Neuronal stem cell (in vitro differentiated cells): ENCODE data around the gene EFNA5.

Experiments
- DNase-seq: peaks from one replicate; pipeline ENCODE4 v3.0.0-alpha.2; 2013; ENCODE audit warnings: low spot score
- H2AFZ ChIP-seq: one replicate; pipeline ENCODE4 v1.6.1; 2013; ENCODE audit warnings: mild to moderate bottlenecking, low read length, inconsistent platforms
- H2AK5ac ChIP-seq: 2 replicates; pipeline ENCODE4 v1.6.1; 2013; ENCODE audit warnings: low read depth, mild to moderate bottlenecking, inconsistent platforms, low read length, moderate library complexity, mixed read lengths
- H2BK120ac ChIP-seq: 2 replicates; pipeline ENCODE4 v1.6.1; 2013; ENCODE audit warnings: low read depth, mild to moderate bottlenecking, inconsistent platforms, low read length, moderate library complexity, mixed read lengths
- H2BK12ac ChIP-seq: one replicate; pipeline ENCODE4 v1.6.1; 2013; ENCODE audit warnings: low read length, inconsistent platforms
- H2BK15ac ChIP-seq: 2 replicates; pipeline ENCODE4 v1.6.1; 2013; ENCODE audit warnings: mild to moderate bottlenecking, low read length, inconsistent platforms, mixed read lengths
- H2BK5ac ChIP-seq: one replicate; pipeline ENCODE4 v1.6.1; 2013; ENCODE audit warnings: inconsistent platforms, mild to moderate bottlenecking, low read length, moderate library complexity
- H3K14ac ChIP-seq: one replicate; pipeline ENCODE4 v1.6.1; 2013; ENCODE audit warnings: low read length, inconsistent platforms
- H3K18ac ChIP-seq: 2 replicates; pipeline ENCODE4 v1.6.1; 2013; ENCODE audit warnings: low read length, inconsistent platforms
- H3K23ac ChIP-seq: 2 replicates; pipeline ENCODE4 v1.6.1; 2013; ENCODE audit warnings: low read depth, mild to moderate bottlenecking, mixed read lengths, low read length, inconsistent platforms; ENCODE audit not compliant: poor library complexity
- H3K27ac ChIP-seq: replicated peaks from 3 replicates; pipeline ENCODE4 v1.5.1; 2013; ENCODE audit warnings: low read length, inconsistent platforms
- H3K27me3 ChIP-seq, 3 experiments: 2 replicates each; pipeline ENCODE4 v1.6.1; 2013; ENCODE audit warnings: low read length in 3 of 3, mild to moderate bottlenecking in 2 of 3, inconsistent platforms in 1 of 3, low read depth in 1 of 3, mixed read lengths in 1 of 3, moderate library complexity in 1 of 3; ENCODE audit not compliant: control insufficient read depth in 3 of 3, insufficient read depth in 3 of 3
- H3K36me3 ChIP-seq, 2 donors: replicated peaks in 1 of 2; 2 replicates each; pipeline ENCODE4 v1.6.1; 2013; ENCODE audit warnings: low read length in 2 of 2; ENCODE audit not compliant: control insufficient read depth in 2 of 2, insufficient read depth in 2 of 2
- H3K4ac ChIP-seq: 2 replicates; pipeline ENCODE4 v1.6.1; 2013; ENCODE audit warnings: inconsistent platforms, mild to moderate bottlenecking, low read length, moderate library complexity
- H3K4me1 ChIP-seq, 2 donors: 1 replicate in 1 of 2; 2 replicates in 1 of 2; pipeline ENCODE4 v1.6.1; 2013; ENCODE audit warnings: low read length in 2 of 2, low read depth in 1 of 2; ENCODE audit not compliant: control insufficient read depth in 2 of 2, insufficient read depth in 1 of 2
- H3K4me2 ChIP-seq: one replicate; pipeline ENCODE4 v1.6.1; 2013; ENCODE audit warnings: mild to moderate bottlenecking, low read length, inconsistent platforms; ENCODE audit not compliant: insufficient read depth, poor library complexity, severe bottlenecking
- H3K4me3 ChIP-seq, 2 donors: 2 replicates each; pipeline ENCODE4 v1.5.1; 2013; ENCODE audit warnings: low read length in 2 of 2, mild to moderate bottlenecking in 2 of 2, inconsistent platforms in 1 of 2, moderate library complexity in 1 of 2
- H3K79me1 ChIP-seq: one replicate; pipeline ENCODE4 v1.6.1; 2013; ENCODE audit warnings: low read depth, mild to moderate bottlenecking, inconsistent platforms, low read length, moderate library complexity
- H3K9ac ChIP-seq: one replicate; pipeline ENCODE4 v1.6.1; 2013; ENCODE audit warnings: mild to moderate bottlenecking, low read depth, low read length, inconsistent platforms; ENCODE audit not compliant: poor library complexity
- H3K9me3 ChIP-seq, 2 donors: replicated peaks in 1 of 2; 2 replicates each; pipeline versions ENCODE3 to v1.6.1; 2013; ENCODE audit warnings: low read length in 2 of 2, mild to moderate bottlenecking in 2 of 2, inconsistent platforms in 1 of 2, low read depth in 1 of 2, mixed read lengths in 1 of 2, moderate library complexity in 1 of 2; ENCODE audit not compliant: control insufficient read depth in 2 of 2, insufficient read depth in 1 of 2
- H4K8ac ChIP-seq: one replicate; pipeline ENCODE4 v1.6.1; 2013; ENCODE audit warnings: low read depth, mild to moderate bottlenecking, inconsistent platforms, low read length, moderate library complexity
- H4K91ac ChIP-seq: one replicate; pipeline ENCODE4 v1.6.1; 2013; ENCODE audit warnings: low read length, low read depth, mild to moderate bottlenecking, inconsistent platforms; ENCODE audit not compliant: poor library complexity
- WGBS, 2 donors: extraction: QIAGEN DNeasy Blood & Tissue Kit; methylation state at CpG; one replicate each; pipeline ENCODE4 v1.1.7; 2013; ENCODE audit warnings: missing lambda C conversion rate in 2 of 2, mixed read lengths in 1 of 2; ENCODE audit not compliant: insufficient read length in 2 of 2, insufficient replicate concordance in 1 of 2; ENCODE audit errors: extremely low coverage in 2 of 2; 5-methylcytosine and 5-hydroxymethylcytosine counted together

EFNA5 gene

GRCh38 chr5:107712359-107712870 is 41.7 kb upstream of the EFNA5 start:
- DNase-seq, result no peak
- H3K4me1 ChIP-seq, result no peaks in the 10 kb centered on the region
- H3K9me3 ChIP-seq, result peaks cover 7 to 9% of the 10 kb centered on the region in 2 donors
- no peak overlapping the region for H2AFZ ChIP-seq
- H2BK120ac ChIP-seq, result no peak overlapping the region
- no peak overlapping the region for H4K8ac ChIP-seq
- no peak overlapping the region for H2AK5ac ChIP-seq
- H3K4ac ChIP-seq, result no peak overlapping the region
- H3K4me3 ChIP-seq, result no peak overlapping the region
- no peak overlapping the region for H3K18ac ChIP-seq
- no peak overlapping the region for H4K91ac ChIP-seq
- no CpG with 5 or more reads among the region's 2 CpGs for WGBS, 2 donors
- no peak overlapping the region for H2BK12ac ChIP-seq
- H3K36me3 ChIP-seq, result no peaks in the 10 kb centered on the region
- no peaks in the 10 kb centered on the region for H3K79me1 ChIP-seq
- H2BK15ac ChIP-seq, result no peak overlapping the region
- H3K4me2 ChIP-seq, result no peak overlapping the region
- H3K14ac ChIP-seq, result no peak overlapping the region
- H3K27ac ChIP-seq, result no peak overlapping the region
- no peak overlapping the region for H2BK5ac ChIP-seq
- H3K9ac ChIP-seq, result no peak overlapping the region
- H3K23ac ChIP-seq, result no peak overlapping the region
- H3K27me3 ChIP-seq, result no peaks in the 10 kb centered on the region

GRCh38 chr5:107705402-107706014 is 34.8 kb upstream of the EFNA5 start:
- Histone ChIP-seq H3K4ac (no peak overlapping the region), H2BK120ac (no peak overlapping the region), H3K27me3 (no peaks in the 10 kb centered on the region), H2BK15ac (no peak overlapping the region), H3K9ac (no peak overlapping the region), H4K91ac (no peak overlapping the region), H2AK5ac (no peak overlapping the region), H2BK12ac (no peak overlapping the region), H3K4me3 (no peak overlapping the region), H2BK5ac (no peak overlapping the region), H3K4me2 (no peak overlapping the region), H3K18ac (no peak overlapping the region), H3K23ac (no peak overlapping the region), H3K4me1 (peaks cover 0 to 3% of the 10 kb centered on the region in 2 donors), H3K9me3 (peaks cover 5% of the 10 kb centered on the region in 2 donors), H3K14ac (no peak overlapping the region), H2AFZ (peak overlapping the region; percentile 79), H3K36me3 (no peaks in the 10 kb centered on the region), H3K27ac (no peak overlapping the region), H3K79me1 (no peaks in the 10 kb centered on the region), H4K8ac (no peak overlapping the region)
- no peak for DNase-seq
- WGBS, 2 donors, result 100% methylated on average over 2 of the region's 5 CpGs; no CpG with 5 or more reads in 1 of the 2 donors

- Histone ChIP-seq H3K27ac (no peak overlapping the region), H3K4ac (no peak overlapping the region), H2AK5ac (no peak overlapping the region), H3K18ac (no peak overlapping the region), H3K4me1 (peaks cover 0 to 3% of the 10 kb centered on the region in 2 donors), H3K79me1 (no peaks in the 10 kb centered on the region), H3K14ac (no peak overlapping the region), H4K8ac (no peak overlapping the region), H3K36me3 (no peaks in the 10 kb centered on the region), H2BK120ac (no peak overlapping the region), H2BK12ac (no peak overlapping the region), H3K9ac (no peak overlapping the region), H4K91ac (no peak overlapping the region), H3K23ac (no peak overlapping the region), H3K4me2 (no peak overlapping the region), H2BK5ac (no peak overlapping the region), H2AFZ (peak overlapping the region; percentile 79), H3K27me3 (no peaks in the 10 kb centered on the region), H3K9me3 (peaks cover 5% of the 10 kb centered on the region in 2 donors), H2BK15ac (no peak overlapping the region), H3K4me3 (no peak overlapping the region)
- DNase-seq, result no peak
- no CpG with 5 or more reads among the region's 12 CpGs for WGBS, 2 donors
These were observed 34.1 kb upstream of the EFNA5 start for GRCh38 chr5:107704681-107705401.

DNA sequence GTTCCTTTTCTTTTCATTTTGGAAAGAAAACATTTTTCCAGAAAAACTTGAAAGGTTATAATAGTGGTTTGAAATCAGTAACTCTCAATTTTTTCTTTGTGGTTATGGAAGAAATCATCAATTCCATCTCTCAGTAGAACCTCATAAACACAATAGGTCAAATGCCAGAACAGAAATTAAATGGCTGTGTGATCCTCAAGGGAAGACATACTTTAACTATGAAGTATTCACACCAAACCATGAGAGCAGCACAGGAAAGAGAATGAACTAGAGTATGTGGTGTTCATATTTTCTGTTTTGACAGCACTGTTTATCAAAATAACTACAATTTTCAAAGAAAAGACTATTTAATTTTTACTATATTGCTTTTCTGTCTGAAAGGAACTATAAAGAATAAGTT is 29.7 kb upstream of the EFNA5 start:
- Histone ChIP-seq H2AK5ac (no peak overlapping the region), H3K27ac (no peak overlapping the region), H2BK12ac (no peak overlapping the region), H3K4me1 (peaks cover 11 to 12% of the 10 kb centered on the region in 2 donors), H3K4me2 (no peak overlapping the region), H2AFZ (no peak overlapping the region), H3K27me3 (no peaks in the 10 kb centered on the region), H2BK5ac (no peak overlapping the region), H3K4ac (no peak overlapping the region), H3K18ac (no peak overlapping the region), H3K36me3 (no peaks in the 10 kb centered on the region), H2BK15ac (no peak overlapping the region), H3K9me3 (no peaks in the 10 kb centered on the region), H3K23ac (no peak overlapping the region), H3K79me1 (no peaks in the 10 kb centered on the region), H3K14ac (no peak overlapping the region), H3K4me3 (no peak overlapping the region), H4K91ac (no peak overlapping the region), H4K8ac (no peak overlapping the region), H3K9ac (no peak overlapping the region), H2BK120ac (no peak overlapping the region)
- no peak for DNase-seq
